Pulmonary artery endothelial cell (primary cell): ENCODE measurements around the gene ZNF469. TPM values are rescaled to one million over a fixed set of nuclear protein-coding genes. Genes with fewer than 3 reads are reported as not detected.

ENCODE experiments used
- DNase-seq: peaks from one replicate; pipeline ENCODE4 v3.0.0-alpha.2; 2011; ENCODE audit warnings: low read depth, low spot score
- total RNA-seq: library from RNA; depleted of rRNA; stranded (reverse); fragments of >200 nt; gene quantifications from 2 replicates; pipeline ENCODE4 v1.2.3, GENCODE V29; 2014

ZNF469 gene
- total RNA-seq, 1 donor from 2014 or later, result 1.3 TPM

GRCh38 chr16:88376835-88377726 lies 5.7 kb upstream of the ZNF469 start:
- no peak for DNase-seq

- DNase-seq, result no peak
These were observed 4.8 kb upstream of the ZNF469 start for GRCh38 chr16:88377961-88378360.

- no peak for DNase-seq
These were observed 4.4 kb upstream of the ZNF469 start for GRCh38 chr16:88378401-88378800.

- DNase-seq, result no peak
These were observed 3.7 kb upstream of the ZNF469 start for GRCh38 chr16:88378836-88379693.

- no peak for DNase-seq
These were observed 3.1 kb upstream of the ZNF469 start for GRCh38 chr16:88379694-88380040.

GRCh38 chr16:88380099-88380498 lies 2.7 kb upstream of the ZNF469 start:
- no peak for DNase-seq

GRCh38 chr16:88380619-88381018 lies 2.1 kb upstream of the ZNF469 start:
- no peak for DNase-seq

- no peak for DNase-seq
These were observed 823 bp upstream of the ZNF469 start for GRCh38 chr16:88381820-88382451.

- no peak for DNase-seq
These were observed 852 bp downstream of the ZNF469 start for GRCh38 chr16:88383401-88384221.

GRCh38 chr16:88384222-88385111 lies 1.7 kb downstream of the ZNF469 start:
- no peak for DNase-seq

GRCh38 chr16:88385112-88385594 lies 2.4 kb downstream of the ZNF469 start:
- no peak for DNase-seq

- no peak for DNase-seq
These were observed 3.4 kb downstream of the ZNF469 start for GRCh38 chr16:88385831-88386815.

GRCh38 chr16:88387180-88387765 lies 4.5 kb downstream of the ZNF469 start:
- no peak for DNase-seq

- no peak for DNase-seq
These were observed 5.3 kb downstream of the ZNF469 start for GRCh38 chr16:88387941-88388627.

- DNase-seq, result no peak
These were observed 6.4 kb downstream of the ZNF469 start for GRCh38 chr16:88389191-88389590.

- DNase-seq, result no peak
These were observed 6.9 kb downstream of the ZNF469 start for GRCh38 chr16:88389621-88390160.

GRCh38 chr16:88390265-88390664 lies 7.5 kb downstream of the ZNF469 start:
- DNase-seq, result no peak
